ENCODE measurements around the gene RASSF8.

The RASSF8 gene

GRCh38 chr12:25965682-25966081 lies 7.2 kb downstream of the RASSF8 start:
- DNase-seq, result no peak

- no peak for DNase-seq
Measured at GRCh38 chr12:25970082-25970481, 11.6 kb downstream of the RASSF8 start.

GRCh38 chr12:25970916-25971653 lies 12.6 kb downstream of the RASSF8 start:
- DNase-seq, result no peak

GRCh38 chr12:25971654-25972041 lies 13.2 kb downstream of the RASSF8 start:
- DNase-seq, result no peak

- DNase-seq, result no peak
Measured at GRCh38 chr12:25972783-25973182, 14.3 kb downstream of the RASSF8 start.

GRCh38 chr12:25975179-25975578 lies 16.7 kb downstream of the RASSF8 start:
- no peak for DNase-seq

GRCh38 chr12:25975682-25976081 lies 17.2 kb downstream of the RASSF8 start:
- DNase-seq, result no peak

GRCh38 chr12:25976289-25976688 lies 17.8 kb downstream of the RASSF8 start:
- DNase-seq, result no peak

- no peak for DNase-seq
Measured at GRCh38 chr12:25977047-25977446, 18.6 kb downstream of the RASSF8 start.

- no peak for DNase-seq
Measured at GRCh38 chr12:25979059-25979458, 20.6 kb downstream of the RASSF8 start.

- DNase-seq, result no peak
Measured at GRCh38 chr12:25979563-25979962, 21.1 kb downstream of the RASSF8 start.

- DNase-seq, result no peak
Measured at GRCh38 chr12:25980035-25980434, 21.6 kb downstream of the RASSF8 start.

GRCh38 chr12:25981597-25981996 lies 23.1 kb downstream of the RASSF8 start:
- DNase-seq, result no peak

GRCh38 chr12:25982416-25982815 lies 23.9 kb downstream of the RASSF8 start:
- no peak for DNase-seq

GRCh38 chr12:25983625-25984024 lies 25.1 kb downstream of the RASSF8 start:
- no peak for DNase-seq

- DNase-seq, result no peak
Measured at GRCh38 chr12:25984759-25985158, 26.3 kb downstream of the RASSF8 start.

GRCh38 chr12:25985316-25986175 lies 27.1 kb downstream of the RASSF8 start:
- no peak for DNase-seq

GRCh38 chr12:25986180-25986579 lies 27.7 kb downstream of the RASSF8 start:
- DNase-seq, result no peak

GRCh38 chr12:25988505-25988904 lies 30.0 kb downstream of the RASSF8 start:
- DNase-seq, result no peak

GRCh38 chr12:25990495-25990894 lies 32.0 kb downstream of the RASSF8 start:
- DNase-seq, result no peak

GRCh38 chr12:25992026-25992782 lies 33.7 kb downstream of the RASSF8 start:
- no peak for DNase-seq

GRCh38 chr12:25993901-25994651 lies 35.6 kb downstream of the RASSF8 start:
- DNase-seq, result no peak
